PFSK-1 (cell line): ENCODE data around the gene PLG.

Experiments used
- FOXP2 ChIP-seq: optimal IDR thresholded peaks from 2 replicates; pipeline ENCODE3; 2011; ENCODE audit warnings: borderline replicate concordance, control low read depth, inconsistent platforms; ENCODE audit not compliant: insufficient read depth; ENCODE audit errors: extremely low read length, extremely low read depth
- POLR2AphosphoS5 ChIP-seq: IDR thresholded peaks from 2 replicates; pipeline ENCODE4 v1.6.1; 2012; ENCODE audit warnings: low read depth, mild to moderate bottlenecking, control low read depth, low read length, moderate library complexity
- SIN3A ChIP-seq: IDR thresholded peaks from 2 replicates; pipeline ENCODE4 v1.6.1; 2012; ENCODE audit warnings: mild to moderate bottlenecking, low read length, moderate library complexity, borderline replicate concordance; ENCODE audit not compliant: insufficient read depth
- TF ChIP-seq, protein P1 (sequence below), 2 experiments: IDR thresholded peaks; 2 replicates each; pipeline versions ENCODE4 v1.6.1 to v1.8.0; 2011 to 2012; ENCODE audit warnings: low read depth in 2 of 2, low read length in 2 of 2, control low read depth in 1 of 2, inconsistent platforms in 1 of 2, mild to moderate bottlenecking in 1 of 2, moderate library complexity in 1 of 2; ENCODE audit not compliant: insufficient read depth in 1 of 2

GRCh38 chr6:160697826-160698225 is 4.2 kb upstream of the PLG start:
- TF ChIP-seq POLR2AphosphoS5: no peak
- TF ChIP-seq, protein P1, sequence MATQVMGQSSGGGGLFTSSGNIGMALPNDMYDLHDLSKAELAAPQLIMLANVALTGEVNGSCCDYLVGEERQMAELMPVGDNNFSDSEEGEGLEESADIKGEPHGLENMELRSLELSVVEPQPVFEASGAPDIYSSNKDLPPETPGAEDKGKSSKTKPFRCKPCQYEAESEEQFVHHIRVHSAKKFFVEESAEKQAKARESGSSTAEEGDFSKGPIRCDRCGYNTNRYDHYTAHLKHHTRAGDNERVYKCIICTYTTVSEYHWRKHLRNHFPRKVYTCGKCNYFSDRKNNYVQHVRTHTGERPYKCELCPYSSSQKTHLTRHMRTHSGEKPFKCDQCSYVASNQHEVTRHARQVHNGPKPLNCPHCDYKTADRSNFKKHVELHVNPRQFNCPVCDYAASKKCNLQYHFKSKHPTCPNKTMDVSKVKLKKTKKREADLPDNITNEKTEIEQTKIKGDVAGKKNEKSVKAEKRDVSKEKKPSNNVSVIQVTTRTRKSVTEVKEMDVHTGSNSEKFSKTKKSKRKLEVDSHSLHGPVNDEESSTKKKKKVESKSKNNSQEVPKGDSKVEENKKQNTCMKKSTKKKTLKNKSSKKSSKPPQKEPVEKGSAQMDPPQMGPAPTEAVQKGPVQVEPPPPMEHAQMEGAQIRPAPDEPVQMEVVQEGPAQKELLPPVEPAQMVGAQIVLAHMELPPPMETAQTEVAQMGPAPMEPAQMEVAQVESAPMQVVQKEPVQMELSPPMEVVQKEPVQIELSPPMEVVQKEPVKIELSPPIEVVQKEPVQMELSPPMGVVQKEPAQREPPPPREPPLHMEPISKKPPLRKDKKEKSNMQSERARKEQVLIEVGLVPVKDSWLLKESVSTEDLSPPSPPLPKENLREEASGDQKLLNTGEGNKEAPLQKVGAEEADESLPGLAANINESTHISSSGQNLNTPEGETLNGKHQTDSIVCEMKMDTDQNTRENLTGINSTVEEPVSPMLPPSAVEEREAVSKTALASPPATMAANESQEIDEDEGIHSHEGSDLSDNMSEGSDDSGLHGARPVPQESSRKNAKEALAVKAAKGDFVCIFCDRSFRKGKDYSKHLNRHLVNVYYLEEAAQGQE (IDR thresholded peaks at IDR 0.05; ENCODE audit: insufficient read depth in 1 of 2, low read depth in 2 of 2, low read length in 2 of 2): no peak
- TF ChIP-seq SIN3A: no peak
- no peak for TF ChIP-seq FOXP2
